Type B pancreatic cell (in vitro differentiated cells): Measurements from ENCODE around the gene NTN3. TPM values are rescaled to one million over a fixed set of nuclear protein-coding genes. Genes with fewer than 3 reads are reported as not detected.

Source experiments
- DNase-seq: peaks from one replicate; pipeline ENCODE4 v3.0.0; 2021; ENCODE audit warnings: mixed read lengths; ENCODE audit not compliant: unreplicated experiment; ENCODE audit errors: extremely low spot score
- H3K27ac Mint-ChIP-seq: 2 replicates; pipeline ENCODE4 v1.8.0; 2021; ENCODE audit warnings: mild to moderate bottlenecking, mixed read lengths
- H3K27me3 Mint-ChIP-seq: 2 replicates; pipeline ENCODE4 v1.8.0; 2021; ENCODE audit warnings: mixed read lengths
- H3K36me3 Mint-ChIP-seq: 2 replicates; pipeline ENCODE4 v1.8.0; 2021; ENCODE audit warnings: mixed read lengths
- H3K4me1 Mint-ChIP-seq: one replicate; pipeline ENCODE4 v1.8.0; 2021; ENCODE audit warnings: mixed read lengths; ENCODE audit not compliant: unreplicated experiment
- H3K4me3 Mint-ChIP-seq: 2 replicates; pipeline ENCODE4 v1.8.0; 2021; ENCODE audit warnings: mild to moderate bottlenecking, mixed read lengths
- H3K9me3 Mint-ChIP-seq: 2 replicates; pipeline ENCODE4 v1.8.0; 2021; ENCODE audit warnings: mixed read lengths
- CTCF ChIP-seq: fragments of 200-600 bp; sonication (generic); conservative IDR thresholded peaks from 2 replicates; pipeline ENCODE4 v1.5.0; 2021; ENCODE audit warnings: antibody characterized with exemption, mild to moderate bottlenecking
- total RNA-seq: library from RNA; stranded (reverse); gene quantifications from 2 replicates; pipeline ENCODE4 v1.2.1, GENCODE V29; 2021; ENCODE audit warnings: low replicate concordance

NTN3 gene
- total RNA-seq, 1 donor from 2014 or later: 4.5 TPM

- no peak for DNase-seq
- no peak overlapping the region for H3K4me3 Mint-ChIP-seq
- H3K36me3 Mint-ChIP-seq: peaks cover 4% of the 10 kb centered on the region
- peaks cover 37% of the 10 kb centered on the region for H3K4me1 Mint-ChIP-seq
- no peak overlapping the region for H3K27ac Mint-ChIP-seq
- H3K9me3 Mint-ChIP-seq: no peaks in the 10 kb centered on the region
- no peaks in the 10 kb centered on the region for H3K27me3 Mint-ChIP-seq
- no peak for TF ChIP-seq CTCF
Measured at GRCh38 chr16:2481676-2482075, 10.6 kb downstream of the NTN3 start.

GRCh38 chr16:2482249-2482648 lies 11.2 kb downstream of the NTN3 start:
- no peak overlapping the region for H3K27ac Mint-ChIP-seq
- peaks cover 37% of the 10 kb centered on the region for H3K4me1 Mint-ChIP-seq
- DNase-seq: no peak
- H3K27me3 Mint-ChIP-seq: no peaks in the 10 kb centered on the region
- no peaks in the 10 kb centered on the region for H3K9me3 Mint-ChIP-seq
- H3K36me3 Mint-ChIP-seq: peaks cover 4% of the 10 kb centered on the region
- TF ChIP-seq CTCF: no peak
- no peak overlapping the region for H3K4me3 Mint-ChIP-seq

GRCh38 chr16:2482708-2483534 lies 11.8 kb downstream of the NTN3 start:
- Mint-ChIP-seq H3K27me3 (no peaks in the 10 kb centered on the region), H3K27ac (no peak overlapping the region), H3K9me3 (no peaks in the 10 kb centered on the region), H3K36me3 (no peaks in the 10 kb centered on the region), H3K4me1 (peaks cover 35% of the 10 kb centered on the region), H3K4me3 (no peak overlapping the region)
- no peak for DNase-seq
- no peak for TF ChIP-seq CTCF

- peak overlapping the region; percentile 59 for H3K27ac Mint-ChIP-seq
- H3K36me3 Mint-ChIP-seq: no peaks in the 10 kb centered on the region
- no peak overlapping the region for H3K4me3 Mint-ChIP-seq
- H3K27me3 Mint-ChIP-seq: no peaks in the 10 kb centered on the region
- no peaks in the 10 kb centered on the region for H3K9me3 Mint-ChIP-seq
- H3K4me1 Mint-ChIP-seq: peaks cover 32% of the 10 kb centered on the region
- DNase-seq: no peak
- no peak for TF ChIP-seq CTCF
Measured at GRCh38 chr16:2483939-2484897, 13.1 kb downstream of the NTN3 start.

- H3K27ac Mint-ChIP-seq: peak overlapping the region; percentile 20
- no peak overlapping the region for H3K4me3 Mint-ChIP-seq
- no peaks in the 10 kb centered on the region for H3K9me3 Mint-ChIP-seq
- H3K36me3 Mint-ChIP-seq: no peaks in the 10 kb centered on the region
- no peak for DNase-seq
- TF ChIP-seq CTCF: no peak
- H3K4me1 Mint-ChIP-seq: peaks cover 32% of the 10 kb centered on the region
- H3K27me3 Mint-ChIP-seq: no peaks in the 10 kb centered on the region
Measured at GRCh38 chr16:2484898-2485508, 13.9 kb downstream of the NTN3 start.
